ENCODE data around the gene MAGI2.

DNA sequence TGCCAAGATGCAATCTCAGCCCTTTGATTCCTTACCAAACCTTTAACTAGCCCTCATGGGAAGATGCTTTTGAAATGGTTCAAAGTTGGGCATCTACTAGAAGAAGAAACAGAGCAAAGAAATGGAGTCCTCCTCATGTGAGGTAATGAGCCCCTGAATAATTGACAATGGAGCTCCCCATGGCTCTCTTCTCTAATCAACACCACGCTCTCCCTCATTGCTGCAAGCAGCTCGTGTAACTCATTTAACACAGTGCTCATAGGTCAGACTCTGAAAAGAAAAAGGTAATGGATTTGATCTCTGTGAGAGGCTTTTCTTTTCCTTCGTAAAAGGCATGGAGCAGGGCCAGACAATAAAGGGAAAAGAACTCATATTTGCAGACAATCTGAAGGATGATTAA, 1342.1 kb downstream of the MAGI2 start:
- TF ChIP-seq, protein P1, sequence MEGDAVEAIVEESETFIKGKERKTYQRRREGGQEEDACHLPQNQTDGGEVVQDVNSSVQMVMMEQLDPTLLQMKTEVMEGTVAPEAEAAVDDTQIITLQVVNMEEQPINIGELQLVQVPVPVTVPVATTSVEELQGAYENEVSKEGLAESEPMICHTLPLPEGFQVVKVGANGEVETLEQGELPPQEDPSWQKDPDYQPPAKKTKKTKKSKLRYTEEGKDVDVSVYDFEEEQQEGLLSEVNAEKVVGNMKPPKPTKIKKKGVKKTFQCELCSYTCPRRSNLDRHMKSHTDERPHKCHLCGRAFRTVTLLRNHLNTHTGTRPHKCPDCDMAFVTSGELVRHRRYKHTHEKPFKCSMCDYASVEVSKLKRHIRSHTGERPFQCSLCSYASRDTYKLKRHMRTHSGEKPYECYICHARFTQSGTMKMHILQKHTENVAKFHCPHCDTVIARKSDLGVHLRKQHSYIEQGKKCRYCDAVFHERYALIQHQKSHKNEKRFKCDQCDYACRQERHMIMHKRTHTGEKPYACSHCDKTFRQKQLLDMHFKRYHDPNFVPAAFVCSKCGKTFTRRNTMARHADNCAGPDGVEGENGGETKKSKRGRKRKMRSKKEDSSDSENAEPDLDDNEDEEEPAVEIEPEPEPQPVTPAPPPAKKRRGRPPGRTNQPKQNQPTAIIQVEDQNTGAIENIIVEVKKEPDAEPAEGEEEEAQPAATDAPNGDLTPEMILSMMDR (IDR thresholded peaks at IDR 0.05; ENCODE audit: insufficient read depth, low read depth, low read length) = no peak
- TF ChIP-seq EZH2 (IDR thresholded peaks at IDR 0.05; ENCODE audit: insufficient read depth, low read length) = no peak

Data from astrocyte (in vitro differentiated cells and primary cell).